Breast epithelium (tissue), 3 donors: ENCODE data around the gene MRPS17.

ENCODE experiments used
- CTCF ChIP-seq, 3 donors: fragments of 450-650 bp; IDR thresholded peaks; one replicate each; pipeline ENCODE4 v1.5.1; 2016 to 2017; ENCODE audit warnings: antibody characterized with exemption in 3 of 3, mild to moderate bottlenecking in 3 of 3, moderate library complexity in 3 of 3
- POLR2AphosphoS5 ChIP-seq, 3 donors: sonication (generic); formaldehyde crosslinking; IDR thresholded peaks; one replicate each; pipeline ENCODE4 v1.6.1; 2017; ENCODE audit warnings: antibody characterized with exemption in 3 of 3

GRCh38 chr7:55953707-55954475 lies 2.2 kb downstream of the MRPS17 start:
- TF ChIP-seq CTCF (IDR thresholded peaks at IDR 0.05) = no peak
- TF ChIP-seq POLR2AphosphoS5 (IDR thresholded peaks at IDR 0.05) = no peak
